ENCODE data around the gene BOC. TPM values are rescaled to one million over a fixed set of nuclear protein-coding genes. Genes with fewer than 3 reads are reported as not detected.
A peak's percentile ranks its signal among the peaks of the same experiment; 100 is the strongest.

The BOC gene
- total RNA-seq, 1 experiment from 2014 or later: 7.3 TPM

DNA sequence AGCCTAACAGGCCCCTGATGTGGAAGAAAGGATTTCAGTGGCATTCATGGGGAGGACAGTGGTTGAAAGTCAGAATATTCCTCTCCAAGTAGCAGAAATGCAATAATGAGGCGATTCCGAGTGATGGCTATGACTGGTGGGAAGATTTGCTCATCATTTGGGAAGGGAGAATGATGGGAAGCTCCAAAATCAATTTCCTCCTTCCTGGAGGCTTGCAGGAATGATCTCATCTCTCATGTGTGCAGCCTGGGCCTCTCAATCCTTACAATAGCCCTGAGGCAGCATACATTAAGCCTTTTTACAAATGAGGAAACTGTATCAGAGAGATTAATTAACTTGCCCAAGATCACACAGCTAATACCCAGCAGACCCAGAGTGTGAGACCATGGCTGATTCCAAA is 58.7 kb downstream of the BOC start:
- CTCF ChIA-PET: no interaction called here
- TF ChIP-seq, protein P1, sequence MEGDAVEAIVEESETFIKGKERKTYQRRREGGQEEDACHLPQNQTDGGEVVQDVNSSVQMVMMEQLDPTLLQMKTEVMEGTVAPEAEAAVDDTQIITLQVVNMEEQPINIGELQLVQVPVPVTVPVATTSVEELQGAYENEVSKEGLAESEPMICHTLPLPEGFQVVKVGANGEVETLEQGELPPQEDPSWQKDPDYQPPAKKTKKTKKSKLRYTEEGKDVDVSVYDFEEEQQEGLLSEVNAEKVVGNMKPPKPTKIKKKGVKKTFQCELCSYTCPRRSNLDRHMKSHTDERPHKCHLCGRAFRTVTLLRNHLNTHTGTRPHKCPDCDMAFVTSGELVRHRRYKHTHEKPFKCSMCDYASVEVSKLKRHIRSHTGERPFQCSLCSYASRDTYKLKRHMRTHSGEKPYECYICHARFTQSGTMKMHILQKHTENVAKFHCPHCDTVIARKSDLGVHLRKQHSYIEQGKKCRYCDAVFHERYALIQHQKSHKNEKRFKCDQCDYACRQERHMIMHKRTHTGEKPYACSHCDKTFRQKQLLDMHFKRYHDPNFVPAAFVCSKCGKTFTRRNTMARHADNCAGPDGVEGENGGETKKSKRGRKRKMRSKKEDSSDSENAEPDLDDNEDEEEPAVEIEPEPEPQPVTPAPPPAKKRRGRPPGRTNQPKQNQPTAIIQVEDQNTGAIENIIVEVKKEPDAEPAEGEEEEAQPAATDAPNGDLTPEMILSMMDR (conservative IDR thresholded peaks at IDR 0.05; ENCODE audit: low read depth, low read length): no peak
- TF ChIP-seq EZH2phosphoT487 (IDR thresholded peaks at IDR 0.05; ENCODE audit: borderline replicate concordance, low read length) (no peak), EZH2 (IDR thresholded peaks at IDR 0.05; ENCODE audit: low read length, unreplicated experiment) (no peak)

DNA sequence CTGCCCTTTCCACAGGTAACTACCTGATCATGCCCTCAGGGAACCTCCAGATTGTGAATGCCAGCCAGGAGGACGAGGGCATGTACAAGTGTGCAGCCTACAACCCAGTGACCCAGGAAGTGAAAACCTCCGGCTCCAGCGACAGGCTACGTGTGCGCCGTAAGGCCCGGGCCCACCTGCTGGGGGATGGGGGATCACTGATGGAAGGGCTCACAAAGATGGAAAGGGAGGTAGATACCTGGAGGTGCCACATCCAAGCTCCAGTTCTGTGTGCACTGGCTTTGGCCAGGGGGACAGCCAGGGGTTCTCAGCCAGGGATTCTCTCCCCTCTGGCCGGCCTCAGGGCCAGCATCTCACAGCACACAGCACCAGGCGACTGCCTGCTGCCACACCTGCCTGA is 59.4 kb downstream of the BOC start:
- ChIA-PET CTCF (no interaction called here), POLR2A (ENCODE audit: unreplicated experiment) (no interaction called here)
- Histone ChIP-seq H3K9ac (ENCODE audit: low read length) (no peak overlapping the region), H3K4me1 (ENCODE audit: insufficient read depth, low read length) (peaks cover 4% of the 10 kb centered on the region; the same call in 1 of the 2 replicates), H3K4me3 (ENCODE audit: low read length) (no peak overlapping the region), H3K9me2 (replicated peaks; ENCODE audit: low read length) (no peaks in the 10 kb centered on the region), H4K20me1 (ENCODE audit: low read length) (no peaks in the 10 kb centered on the region), H2AFZ (ENCODE audit: low read length) (no peak overlapping the region), H3K36me3 (ENCODE audit: low read depth, low read length) (no peaks in the 10 kb centered on the region), H3F3A (ENCODE audit: low read length, unreplicated experiment) (no peaks in the 10 kb centered on the region), H3K9me3 (ENCODE audit: low read length) (no peaks in the 10 kb centered on the region), H3K27ac (ENCODE audit: low read length) (no peak overlapping the region), H3K4me2 (ENCODE audit: low read length) (no peak overlapping the region), H3K27me3 (ENCODE audit: low read length) (no peaks in the 10 kb centered on the region), H3K79me2 (ENCODE audit: low read length) (no peaks in the 10 kb centered on the region)
- no TSS peak for BruUV-seq (replicated peaks)
- no peak for DNase-seq
- intact Hi-C loops (cut with micrococcal nuclease): no loop called here
- no peak for ATAC-seq
- TF ChIP-seq EZH2 (IDR thresholded peaks at IDR 0.05; ENCODE audit: low read length, unreplicated experiment): no peak
- TF ChIP-seq, protein P1 (conservative IDR thresholded peaks at IDR 0.05; ENCODE audit: low read depth, low read length): no peak
- TF ChIP-seq EZH2phosphoT487 (IDR thresholded peaks at IDR 0.05; ENCODE audit: borderline replicate concordance, low read length): no peak

More for the DNA sequence above, 58.7 kb downstream of the BOC start:
- H3K36me3 ChIP-seq (ENCODE audit: low read depth, low read length): no peaks in the 10 kb centered on the region
- no peaks in the 10 kb centered on the region for H3K9me2 ChIP-seq (replicated peaks; ENCODE audit: low read length)
- no peak overlapping the region for H2AFZ ChIP-seq (ENCODE audit: low read length)
- DNase-seq (no peak), ATAC-seq (peak; percentile 14; the same call in 1 of the 2 replicates)
- no peaks in the 10 kb centered on the region for H3K27me3 ChIP-seq (ENCODE audit: low read length)
- H3K79me2 ChIP-seq (ENCODE audit: low read length): no peaks in the 10 kb centered on the region
- no peaks in the 10 kb centered on the region for H3K4me1 ChIP-seq (ENCODE audit: insufficient read depth, low read length)
- no peak overlapping the region for H3K4me2 ChIP-seq (ENCODE audit: low read length)
- no peaks in the 10 kb centered on the region for H3F3A ChIP-seq (ENCODE audit: low read length, unreplicated experiment)
- POLR2A ChIA-PET (ENCODE audit: unreplicated experiment): no interaction called here
- no peak overlapping the region for H3K9ac ChIP-seq (ENCODE audit: low read length)
- no TSS peak for BruUV-seq (replicated peaks)
- no peak overlapping the region for H3K4me3 ChIP-seq (ENCODE audit: low read length)
- H4K20me1 ChIP-seq (ENCODE audit: low read length): no peaks in the 10 kb centered on the region
- H3K27ac ChIP-seq (ENCODE audit: low read length): no peak overlapping the region
- intact Hi-C loops (cut with micrococcal nuclease): no loop called here
- H3K9me3 ChIP-seq (ENCODE audit: low read length): no peaks in the 10 kb centered on the region

DNA sequence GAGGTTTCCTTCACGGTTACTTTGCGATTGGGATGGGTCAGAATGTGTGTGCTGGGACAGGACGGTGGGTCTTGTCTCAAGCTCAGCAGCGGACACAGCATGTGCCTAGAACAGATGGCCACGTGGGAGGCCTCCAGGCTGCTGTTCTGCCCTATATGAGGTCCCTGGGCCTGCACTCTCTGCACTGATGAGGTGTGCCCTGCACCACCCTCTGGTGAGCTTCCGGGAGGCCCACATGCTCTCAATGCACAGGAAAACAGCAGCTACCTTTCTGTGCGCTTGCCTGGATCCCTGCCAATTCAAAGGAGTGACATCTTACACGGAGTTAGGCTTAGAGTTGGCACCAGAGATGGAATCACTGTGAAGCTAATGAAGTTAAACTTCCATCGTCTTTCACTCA is 59.8 kb downstream of the BOC start:
- ATAC-seq (no peak), DNase-seq (no peak)
- no peak overlapping the region for H3K4me2 ChIP-seq (ENCODE audit: low read length)
- H3K9me3 ChIP-seq (ENCODE audit: low read length): no peaks in the 10 kb centered on the region
- H3K4me1 ChIP-seq (ENCODE audit: insufficient read depth, low read length): peaks cover 8% of the 10 kb centered on the region; the same call in 1 of the 2 replicates
- H3K27me3 ChIP-seq (ENCODE audit: low read length): no peaks in the 10 kb centered on the region
- intact Hi-C loops (cut with micrococcal nuclease): no loop called here
- ChIA-PET CTCF (no interaction called here), POLR2A (ENCODE audit: unreplicated experiment) (no interaction called here)
- no peak for TF ChIP-seq EZH2phosphoT487 (IDR thresholded peaks at IDR 0.05; ENCODE audit: borderline replicate concordance, low read length)
- TF ChIP-seq EZH2 (IDR thresholded peaks at IDR 0.05; ENCODE audit: low read length, unreplicated experiment): no peak
- TF ChIP-seq, protein P1 (conservative IDR thresholded peaks at IDR 0.05; ENCODE audit: low read depth, low read length): no peak
- no peak overlapping the region for H3K9ac ChIP-seq (ENCODE audit: low read length)
- no peaks in the 10 kb centered on the region for H3K36me3 ChIP-seq (ENCODE audit: low read depth, low read length)
- no peaks in the 10 kb centered on the region for H3K79me2 ChIP-seq (ENCODE audit: low read length)
- BruUV-seq (replicated peaks): no TSS peak
- H3K27ac ChIP-seq (ENCODE audit: low read length): no peak overlapping the region
- no peaks in the 10 kb centered on the region for H3F3A ChIP-seq (ENCODE audit: low read length, unreplicated experiment)
- H2AFZ ChIP-seq (ENCODE audit: low read length): no peak overlapping the region
- H3K4me3 ChIP-seq (ENCODE audit: low read length): no peak overlapping the region
- H4K20me1 ChIP-seq (ENCODE audit: low read length): no peaks in the 10 kb centered on the region
- H3K9me2 ChIP-seq (replicated peaks; ENCODE audit: low read length): no peaks in the 10 kb centered on the region
